Neural cell (in vitro differentiated cells): ENCODE measurements around the gene SETD2. TPM values are rescaled to one million over a fixed set of nuclear protein-coding genes. Genes with fewer than 3 reads are reported as not detected.

ENCODE experiments used
- H2AFZ ChIP-seq: fragments of 200-600, 300-800 bp; sonication (generic), shearing (Covaris generic); 2 replicates; pipeline ENCODE4 v1.6.0; 2014; ENCODE audit warnings: low read depth, mild to moderate bottlenecking, antibody characterized with exemption, low read length, moderate library complexity
- H3F3A ChIP-seq: fragments of 200-600 bp; shearing (Covaris generic); 2 replicates; pipeline ENCODE4 v1.6.1; 2016; ENCODE audit warnings: mild to moderate bottlenecking, moderate library complexity, mixed read lengths, antibody characterized with exemption, low read length; ENCODE audit not compliant: insufficient read depth, poor library complexity, severe bottlenecking
- H3K27ac ChIP-seq: fragments of 200-600, 300-800 bp; sonication (generic), shearing (Covaris generic); 2 replicates; pipeline ENCODE4 v1.5.1; 2014; ENCODE audit warnings: mild to moderate bottlenecking, low read length, moderate library complexity
- H3K27me3 ChIP-seq: fragments of 300-800, 200-600 bp; sonication (generic), shearing (Covaris generic); 2 replicates; pipeline ENCODE4 v1.6.0; 2014; ENCODE audit warnings: mild to moderate bottlenecking, low read depth, low read length, moderate library complexity; ENCODE audit not compliant: insufficient read depth
- H3K36me3 ChIP-seq: fragments of 300-800, 200-600 bp; sonication (generic), shearing (Covaris generic); 2 replicates; pipeline ENCODE4 v1.5.1; 2014; ENCODE audit warnings: mild to moderate bottlenecking, antibody characterized with exemption, low read length, moderate library complexity; ENCODE audit not compliant: insufficient read depth
- H3K4me2 ChIP-seq: fragments of 300-800, 200-600 bp; sonication (generic), shearing (Covaris generic); 2 replicates; pipeline ENCODE4 v1.6.0; 2014; ENCODE audit warnings: mild to moderate bottlenecking, low read length
- H3K4me3 ChIP-seq: fragments of 300-800, 200-600 bp; sonication (generic), shearing (Covaris generic); 2 replicates; pipeline ENCODE4 v1.5.1; 2014; ENCODE audit warnings: mild to moderate bottlenecking, low read length, moderate library complexity
- H3K79me2 ChIP-seq: fragments of 200-600 bp; shearing (Covaris generic); replicated peaks from 2 replicates; pipeline ENCODE4 v1.6.0; 2014; ENCODE audit warnings: mild to moderate bottlenecking, low read length, moderate library complexity; ENCODE audit not compliant: insufficient read depth
- H3K9ac ChIP-seq: fragments of 300-800, 200-600 bp; sonication (generic), shearing (Covaris generic); 2 replicates; pipeline ENCODE4 v1.6.1; 2016; ENCODE audit warnings: mild to moderate bottlenecking, low read length, mixed read lengths
- H3K9me2 ChIP-seq: fragments of 200-600 bp; shearing (Covaris generic); 2 replicates; pipeline ENCODE4 v1.6.1; 2016; ENCODE audit warnings: mild to moderate bottlenecking, low read length, mixed read lengths; ENCODE audit not compliant: insufficient read depth
- H3K9me3 ChIP-seq: fragments of 200-600, 300-800 bp; sonication (generic), shearing (Covaris generic); 2 replicates; pipeline ENCODE4 v1.6.1; 2016; ENCODE audit warnings: mild to moderate bottlenecking, mixed run types, low read length, moderate library complexity, mixed read lengths
- H4K20me1 ChIP-seq: fragments of 200-600 bp; shearing (Covaris generic); 2 replicates; pipeline ENCODE4 v1.6.1; 2016; ENCODE audit warnings: mild to moderate bottlenecking, mixed run types; ENCODE audit not compliant: insufficient read depth
- EP300 ChIP-seq: fragments of 450-650 bp; conservative IDR thresholded peaks from 2 replicates; pipeline ENCODE4 v1.6.1; 2014; ENCODE audit warnings: antibody characterized with exemption, mild to moderate bottlenecking, moderate library complexity; ENCODE audit not compliant: poor library complexity, severe bottlenecking
- EZH2 ChIP-seq: fragments of 200-600, 300-800 bp; shearing (Covaris generic), sonication (generic); IDR thresholded peaks from 2 replicates; pipeline ENCODE4 v1.6.1; 2014; ENCODE audit warnings: antibody characterized with exemption, low read length, borderline replicate concordance, mild to moderate bottlenecking; ENCODE audit not compliant: insufficient read depth, poor library complexity, severe bottlenecking
- MXI1 ChIP-seq: fragments of 450-650 bp; conservative IDR thresholded peaks from 2 replicates; pipeline ENCODE4 v1.6.1; 2014; ENCODE audit warnings: antibody characterized with exemption, mild to moderate bottlenecking; ENCODE audit not compliant: poor library complexity, severe bottlenecking
- POLR2AphosphoS5 ChIP-seq: IDR thresholded peaks from 2 replicates; pipeline ENCODE4 v1.6.1; 2012
- RAD21 ChIP-seq: fragments of 450-650 bp; conservative IDR thresholded peaks from 2 replicates; pipeline ENCODE4 v1.6.1; 2014; ENCODE audit warnings: antibody characterized with exemption, mild to moderate bottlenecking, moderate library complexity
- REST ChIP-seq: IDR thresholded peaks from 2 replicates; pipeline ENCODE4 v1.6.1; 2012; ENCODE audit warnings: borderline replicate concordance
- SMC3 ChIP-seq: fragments of 450-650 bp; conservative IDR thresholded peaks from 2 replicates; pipeline ENCODE4 v1.6.1; 2014; ENCODE audit warnings: antibody characterized with exemption, mild to moderate bottlenecking, moderate library complexity; ENCODE audit not compliant: poor library complexity
- TAF1 ChIP-seq: IDR thresholded peaks from 2 replicates; pipeline ENCODE4 v1.6.1; 2012; ENCODE audit warnings: low read depth
- polyA plus RNA-seq: library from polyadenylated mRNA; depleted of rRNA; stranded (reverse); fragments of >200 nt; gene quantifications from 2 replicates; pipeline ENCODE4 v1.2.3, GENCODE V29; 2014
- TF ChIP-seq, protein P1 (sequence below): fragments of 450-650 bp; IDR thresholded peaks from 2 replicates; pipeline ENCODE4 v1.5.1; 2014; ENCODE audit warnings: antibody characterized with exemption, mild to moderate bottlenecking, moderate library complexity; ENCODE audit not compliant: poor library complexity, severe bottlenecking

The SETD2 gene
- polyA plus RNA-seq, 1 donor from 2014 or later: 18.4 TPM

DNA sequence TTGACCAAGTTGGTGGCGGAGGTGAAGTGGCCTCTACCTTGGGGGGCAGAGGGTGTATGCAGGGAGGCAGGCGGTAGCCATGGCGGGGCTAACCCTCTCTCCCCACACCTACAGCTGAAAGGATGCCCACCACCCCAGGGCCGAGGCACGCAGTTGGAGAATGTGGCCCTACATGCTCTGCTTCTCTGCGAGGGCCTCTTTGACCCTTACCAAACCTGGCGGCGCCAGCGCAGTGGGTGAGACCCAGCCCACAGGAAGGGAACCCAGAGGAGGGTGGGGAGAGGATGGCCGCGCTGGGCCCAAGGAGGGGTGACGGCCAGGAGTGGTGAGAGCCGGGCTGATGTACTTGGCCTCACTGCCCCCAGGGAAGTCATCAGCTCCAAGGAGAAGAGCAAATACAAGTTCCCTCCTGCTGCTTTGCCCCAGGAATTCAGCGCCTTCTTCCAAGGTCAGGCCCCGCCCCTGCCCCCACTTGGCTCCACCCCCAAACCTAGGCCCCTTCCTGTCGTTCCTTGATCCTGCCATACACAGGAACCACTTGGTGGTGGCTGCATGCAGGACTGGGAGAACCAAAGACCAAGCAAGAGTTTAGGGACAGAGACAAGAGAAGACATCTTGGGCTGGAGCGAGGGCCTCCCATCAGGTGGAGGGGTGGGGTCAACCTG is 174.6 kb downstream of the SETD2 start:
- Histone ChIP-seq H3K9ac (no peak overlapping the region), H4K20me1 (no peaks in the 10 kb centered on the region), H3K36me3 (no peaks in the 10 kb centered on the region), H3K9me3 (no peaks in the 10 kb centered on the region), H3F3A (no peaks in the 10 kb centered on the region), H2AFZ (no peak overlapping the region), H3K9me2 (no peaks in the 10 kb centered on the region), H3K27me3 (no peaks in the 10 kb centered on the region), H3K4me3 (no peak overlapping the region), H3K79me2 (no peaks in the 10 kb centered on the region), H3K4me2 (no peak overlapping the region), H3K27ac (no peak overlapping the region)
- TF ChIP-seq EZH2 (no peak), REST (no peak), EP300 (no peak), POLR2AphosphoS5 (no peak), TAF1 (no peak), MXI1 (no peak), SMC3 (no peak), RAD21 (no peak)
- TF ChIP-seq, protein P1, sequence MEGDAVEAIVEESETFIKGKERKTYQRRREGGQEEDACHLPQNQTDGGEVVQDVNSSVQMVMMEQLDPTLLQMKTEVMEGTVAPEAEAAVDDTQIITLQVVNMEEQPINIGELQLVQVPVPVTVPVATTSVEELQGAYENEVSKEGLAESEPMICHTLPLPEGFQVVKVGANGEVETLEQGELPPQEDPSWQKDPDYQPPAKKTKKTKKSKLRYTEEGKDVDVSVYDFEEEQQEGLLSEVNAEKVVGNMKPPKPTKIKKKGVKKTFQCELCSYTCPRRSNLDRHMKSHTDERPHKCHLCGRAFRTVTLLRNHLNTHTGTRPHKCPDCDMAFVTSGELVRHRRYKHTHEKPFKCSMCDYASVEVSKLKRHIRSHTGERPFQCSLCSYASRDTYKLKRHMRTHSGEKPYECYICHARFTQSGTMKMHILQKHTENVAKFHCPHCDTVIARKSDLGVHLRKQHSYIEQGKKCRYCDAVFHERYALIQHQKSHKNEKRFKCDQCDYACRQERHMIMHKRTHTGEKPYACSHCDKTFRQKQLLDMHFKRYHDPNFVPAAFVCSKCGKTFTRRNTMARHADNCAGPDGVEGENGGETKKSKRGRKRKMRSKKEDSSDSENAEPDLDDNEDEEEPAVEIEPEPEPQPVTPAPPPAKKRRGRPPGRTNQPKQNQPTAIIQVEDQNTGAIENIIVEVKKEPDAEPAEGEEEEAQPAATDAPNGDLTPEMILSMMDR: no peak

DNA sequence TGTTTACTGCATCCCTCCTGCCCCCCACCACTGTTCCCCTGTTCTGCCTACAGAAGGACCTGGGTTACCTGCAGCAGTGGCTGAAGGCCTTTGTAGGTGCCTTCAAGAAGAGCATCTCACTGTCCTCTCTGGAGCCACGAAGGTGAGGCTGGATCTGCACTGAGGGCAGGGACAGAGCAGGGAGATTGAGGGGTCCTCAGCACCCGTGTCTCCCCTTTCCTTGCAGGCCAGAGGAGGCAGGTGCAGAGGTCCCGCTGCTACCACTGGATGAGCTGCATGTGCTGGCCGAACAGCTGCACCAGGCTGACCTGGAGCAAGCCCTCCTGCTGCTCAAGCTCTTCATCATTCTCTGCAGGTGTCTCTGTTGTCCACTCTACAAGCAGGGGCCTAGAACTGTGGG is 175.3 kb downstream of the SETD2 start:
- H4K20me1 ChIP-seq: no peaks in the 10 kb centered on the region
- no peak overlapping the region for H3K9ac ChIP-seq
- H3K36me3 ChIP-seq: no peaks in the 10 kb centered on the region
- no peak overlapping the region for H3K27ac ChIP-seq
- H3K4me3 ChIP-seq: no peak overlapping the region
- H3K79me2 ChIP-seq: no peaks in the 10 kb centered on the region
- no peaks in the 10 kb centered on the region for H3K9me2 ChIP-seq
- TF ChIP-seq MXI1: no peak
- TF ChIP-seq SMC3: no peak
- TF ChIP-seq, protein P1: no peak
- no peak for TF ChIP-seq RAD21
- no peak for TF ChIP-seq POLR2AphosphoS5
- no peak for TF ChIP-seq EP300
- TF ChIP-seq TAF1: no peak
- TF ChIP-seq EZH2: no peak
- TF ChIP-seq REST: no peak
- no peak overlapping the region for H2AFZ ChIP-seq
- H3K27me3 ChIP-seq: no peaks in the 10 kb centered on the region
- no peak overlapping the region for H3K4me2 ChIP-seq
- H3K9me3 ChIP-seq: no peaks in the 10 kb centered on the region
- no peaks in the 10 kb centered on the region for H3F3A ChIP-seq
